OCI-LY1 (cell line): ENCODE results near the gene NOM1.

Experiments used
- H2AFZ ChIP-seq: fragments of 200-600 bp; sonication (generic), shearing (Covaris generic); 2 replicates; pipeline ENCODE4 v1.6.0; 2014; ENCODE audit warnings: antibody characterized with exemption, mild to moderate bottlenecking, low read length
- H3F3A ChIP-seq: fragments of 200-600 bp; sonication (generic), shearing (Covaris generic); 2 replicates; pipeline ENCODE4 v1.6.0; 2014; ENCODE audit warnings: mild to moderate bottlenecking, antibody characterized with exemption, low read length, moderate library complexity; ENCODE audit not compliant: insufficient read depth
- H3K27ac ChIP-seq: fragments of 200-600 bp; sonication (generic); 2 replicates; pipeline ENCODE4 v1.5.1; 2014; ENCODE audit warnings: low read length, mixed run types, mild to moderate bottlenecking, low read depth; ENCODE audit not compliant: poor library complexity, severe bottlenecking
- H3K27me3 ChIP-seq: fragments of 200-600 bp; sonication (generic); 2 replicates; pipeline ENCODE4 v1.6.0; 2014; ENCODE audit warnings: antibody characterized with exemption, mild to moderate bottlenecking, low read length, moderate library complexity; ENCODE audit not compliant: insufficient read depth
- H3K36me3 ChIP-seq: fragments of 200-600 bp; sonication (generic); 2 replicates; pipeline ENCODE4 v1.6.1; 2014; ENCODE audit warnings: mild to moderate bottlenecking, antibody characterized with exemption, low read length, moderate library complexity, mixed read lengths; ENCODE audit not compliant: insufficient read depth
- H3K4me1 ChIP-seq: fragments of 200-600 bp; sonication (generic); 2 replicates; pipeline ENCODE4 v1.5.1; 2014; ENCODE audit warnings: mild to moderate bottlenecking, low read length, moderate library complexity; ENCODE audit not compliant: insufficient read depth, severe bottlenecking
- H3K4me2 ChIP-seq: fragments of 200-600 bp; sonication (generic), shearing (Covaris generic); 2 replicates; pipeline ENCODE4 v1.6.1; 2014; ENCODE audit warnings: low read length
- H3K4me3 ChIP-seq: fragments of 200-600 bp; sonication (generic); 2 replicates; pipeline ENCODE4 v1.5.1; 2014; ENCODE audit warnings: low read length, low read depth, mild to moderate bottlenecking, mixed read lengths; ENCODE audit not compliant: poor library complexity, severe bottlenecking
- H3K79me2 ChIP-seq: fragments of 200-600 bp; shearing (Covaris generic); 2 replicates; pipeline ENCODE4 v1.6.1; 2016; ENCODE audit warnings: mixed run types, low read length, mixed read lengths; ENCODE audit not compliant: insufficient read depth
- H3K9ac ChIP-seq: fragments of 200-600 bp; sonication (generic), shearing (Covaris generic); 2 replicates; pipeline ENCODE4 v1.6.1; 2014; ENCODE audit warnings: mild to moderate bottlenecking, low read length, mixed read lengths
- H3K9me2 ChIP-seq: fragments of 200-600 bp; sonication (generic), shearing (Covaris generic); 2 replicates; pipeline ENCODE4 v1.6.1; 2014; ENCODE audit warnings: low read depth, mild to moderate bottlenecking, low read length, mixed read lengths
- H3K9me3 ChIP-seq: fragments of 200-600 bp; shearing (Covaris generic); 2 replicates; pipeline ENCODE4 v1.6.1; 2014; ENCODE audit warnings: low read length, mixed read lengths
- H4K20me1 ChIP-seq: fragments of 200-600 bp; sonication (generic), shearing (Covaris generic); 2 replicates; pipeline ENCODE4 v1.6.0; 2016; ENCODE audit warnings: mild to moderate bottlenecking, low read length; ENCODE audit not compliant: insufficient read depth
- EZH2 ChIP-seq: fragments of 200-600 bp; sonication (generic), shearing (Covaris generic); IDR thresholded peaks from 2 replicates; pipeline ENCODE4 v1.8.0; 2017; ENCODE audit warnings: borderline replicate concordance, mixed run types, mild to moderate bottlenecking, antibody characterized with exemption, low read length, moderate library complexity, mixed read lengths
- TF ChIP-seq, protein P1 (sequence below): fragments of 200-600 bp; sonication (generic), shearing (Covaris generic); IDR thresholded peaks from 2 replicates; pipeline ENCODE4 v1.5.1; 2017; ENCODE audit warnings: mild to moderate bottlenecking, antibody characterized with exemption, low read length, moderate library complexity, mixed read lengths

Gene NOM1

DNA sequence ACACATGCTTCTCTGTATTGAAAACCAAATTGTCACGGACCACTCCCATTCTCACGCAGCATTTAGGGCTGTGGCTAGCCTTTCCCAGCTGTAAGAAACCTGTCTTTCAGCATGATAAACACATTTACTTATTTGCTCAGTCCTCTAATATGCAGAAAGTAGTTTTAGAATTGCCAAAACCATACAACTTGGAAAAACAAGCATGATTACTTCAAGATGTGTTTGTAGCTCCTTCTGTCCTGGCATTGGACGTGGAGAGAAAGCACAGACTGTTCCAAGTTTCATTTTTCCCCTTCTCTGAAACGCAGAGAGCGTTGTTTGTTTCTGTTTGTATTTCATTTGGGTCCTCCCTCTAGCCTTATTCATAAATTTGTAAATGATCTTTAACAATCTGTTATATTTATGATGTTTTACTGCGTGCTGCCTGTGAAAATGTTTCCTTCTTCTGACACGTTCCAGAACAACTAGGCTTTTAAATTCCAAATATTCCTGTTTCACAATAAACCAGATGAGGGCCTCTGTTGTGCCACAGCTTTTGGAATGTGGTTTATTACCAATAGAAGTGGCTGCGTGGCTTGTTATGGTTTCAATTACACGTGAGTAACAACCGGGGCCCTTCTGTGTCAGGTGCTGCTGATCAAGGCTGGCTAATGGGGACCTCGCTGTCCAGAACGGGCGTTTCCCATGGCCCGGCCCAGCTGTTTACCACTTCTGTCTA is 34.8 kb downstream of the NOM1 start:
- Histone ChIP-seq H3K79me2 (no peaks in the 10 kb centered on the region), H3K9me3 (peaks cover 5% of the 10 kb centered on the region; the same call in 1 of the 2 replicates), H3K9me2 (no peaks in the 10 kb centered on the region), H3K36me3 (peaks cover 27% of the 10 kb centered on the region), H4K20me1 (no peaks in the 10 kb centered on the region), H3K4me2 (no peak overlapping the region), H3K4me1 (no peaks in the 10 kb centered on the region), H3K27ac (no peak overlapping the region), H2AFZ (no peak overlapping the region), H3K4me3 (no peak overlapping the region), H3K27me3 (no peaks in the 10 kb centered on the region), H3K9ac (no peak overlapping the region), H3F3A (no peaks in the 10 kb centered on the region)
- no peak for TF ChIP-seq EZH2
- TF ChIP-seq, protein P1, sequence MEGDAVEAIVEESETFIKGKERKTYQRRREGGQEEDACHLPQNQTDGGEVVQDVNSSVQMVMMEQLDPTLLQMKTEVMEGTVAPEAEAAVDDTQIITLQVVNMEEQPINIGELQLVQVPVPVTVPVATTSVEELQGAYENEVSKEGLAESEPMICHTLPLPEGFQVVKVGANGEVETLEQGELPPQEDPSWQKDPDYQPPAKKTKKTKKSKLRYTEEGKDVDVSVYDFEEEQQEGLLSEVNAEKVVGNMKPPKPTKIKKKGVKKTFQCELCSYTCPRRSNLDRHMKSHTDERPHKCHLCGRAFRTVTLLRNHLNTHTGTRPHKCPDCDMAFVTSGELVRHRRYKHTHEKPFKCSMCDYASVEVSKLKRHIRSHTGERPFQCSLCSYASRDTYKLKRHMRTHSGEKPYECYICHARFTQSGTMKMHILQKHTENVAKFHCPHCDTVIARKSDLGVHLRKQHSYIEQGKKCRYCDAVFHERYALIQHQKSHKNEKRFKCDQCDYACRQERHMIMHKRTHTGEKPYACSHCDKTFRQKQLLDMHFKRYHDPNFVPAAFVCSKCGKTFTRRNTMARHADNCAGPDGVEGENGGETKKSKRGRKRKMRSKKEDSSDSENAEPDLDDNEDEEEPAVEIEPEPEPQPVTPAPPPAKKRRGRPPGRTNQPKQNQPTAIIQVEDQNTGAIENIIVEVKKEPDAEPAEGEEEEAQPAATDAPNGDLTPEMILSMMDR = no peak

DNA sequence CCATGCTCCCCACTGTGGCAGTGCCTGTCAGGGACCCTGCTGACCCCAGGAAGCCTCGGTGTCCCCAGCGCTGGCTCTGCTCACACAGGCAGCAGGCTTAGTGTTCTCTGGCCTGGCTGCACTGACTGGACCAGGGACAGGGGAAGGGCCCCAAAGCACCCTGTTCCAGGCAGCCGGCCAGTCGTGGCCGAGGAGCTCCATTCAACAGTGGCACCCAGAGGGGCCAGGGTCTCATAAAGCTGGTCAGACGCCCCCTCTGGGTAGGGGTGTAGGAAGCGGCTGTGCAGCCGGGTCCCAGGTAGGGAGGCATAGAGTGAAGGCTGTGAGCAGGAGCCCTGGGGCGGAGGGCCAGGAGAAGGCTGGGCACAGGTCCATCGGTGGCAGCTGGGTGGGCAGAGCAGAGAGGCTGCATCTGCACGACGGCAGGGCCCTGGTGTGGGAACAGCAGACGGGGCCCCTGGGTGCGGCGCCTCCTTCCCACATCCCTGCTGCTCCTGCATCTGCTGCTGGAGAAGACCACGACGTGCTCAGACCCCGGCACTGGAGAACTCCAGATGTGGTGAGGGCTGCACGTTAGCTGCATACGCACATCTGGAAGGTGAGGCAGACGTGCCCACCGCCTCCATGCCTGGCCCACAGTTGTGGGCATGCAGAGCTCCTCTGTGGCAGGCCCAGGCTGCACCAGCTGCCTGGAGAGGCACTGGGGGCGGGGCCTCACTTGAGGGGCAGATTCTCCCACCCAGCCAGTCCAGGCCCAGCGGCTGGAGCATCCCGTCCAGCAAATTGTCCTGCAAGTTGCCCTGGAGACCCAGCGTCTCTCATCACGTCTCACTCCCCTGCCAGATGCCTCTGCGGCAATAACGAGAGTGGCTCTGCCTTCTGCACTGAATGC is 35.8 kb downstream of the NOM1 start:
- Histone ChIP-seq H3K36me3 (peaks cover 21% of the 10 kb centered on the region), H2AFZ (no peak overlapping the region), H3K79me2 (no peaks in the 10 kb centered on the region), H3K4me3 (no peak overlapping the region), H3K27ac (no peak overlapping the region), H3K9ac (no peak overlapping the region), H3F3A (no peaks in the 10 kb centered on the region), H3K4me2 (no peak overlapping the region), H3K9me2 (no peaks in the 10 kb centered on the region), H4K20me1 (no peaks in the 10 kb centered on the region), H3K27me3 (no peaks in the 10 kb centered on the region), H3K4me1 (no peaks in the 10 kb centered on the region), H3K9me3 (no peaks in the 10 kb centered on the region)
- TF ChIP-seq, protein P1 = no peak
- TF ChIP-seq EZH2 = no peak

DNA sequence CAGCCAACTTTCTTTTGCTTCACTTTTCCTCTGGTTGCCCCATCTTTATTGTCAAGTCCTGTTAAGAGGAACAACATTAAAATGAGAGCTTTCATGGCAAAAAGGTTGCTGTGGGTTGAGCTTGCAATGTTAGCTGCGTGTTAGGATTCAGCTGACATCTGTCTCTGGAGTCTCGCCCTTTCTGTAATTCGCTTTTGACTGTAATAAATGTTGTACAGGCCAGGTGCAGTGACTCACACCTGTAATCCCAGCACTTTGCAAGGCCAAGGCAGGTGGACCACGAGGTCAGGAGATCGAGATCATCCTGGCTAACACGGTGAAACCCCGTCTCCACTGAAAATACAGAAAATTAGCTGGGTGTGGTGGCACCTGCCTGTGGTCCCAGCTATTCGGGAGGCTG is 36.9 kb downstream of the NOM1 start:
- no peak overlapping the region for H3K4me3 ChIP-seq
- H3F3A ChIP-seq = no peaks in the 10 kb centered on the region
- no peak overlapping the region for H3K9ac ChIP-seq
- H3K9me2 ChIP-seq = no peaks in the 10 kb centered on the region
- H3K27me3 ChIP-seq = no peaks in the 10 kb centered on the region
- H2AFZ ChIP-seq = no peak overlapping the region
- no peaks in the 10 kb centered on the region for H3K9me3 ChIP-seq
- H3K36me3 ChIP-seq = peaks cover 12% of the 10 kb centered on the region
- no peaks in the 10 kb centered on the region for H4K20me1 ChIP-seq
- H3K79me2 ChIP-seq = no peaks in the 10 kb centered on the region
- no peaks in the 10 kb centered on the region for H3K4me1 ChIP-seq
- TF ChIP-seq, protein P1 = no peak
- no peak for TF ChIP-seq EZH2
- no peak overlapping the region for H3K27ac ChIP-seq
- H3K4me2 ChIP-seq = no peak overlapping the region
